ENCODE measurements around the gene CAMSAP2. TPM values are rescaled to one million over a fixed set of nuclear protein-coding genes. Genes with fewer than 3 reads are reported as not detected.
A peak's percentile ranks its signal among the peaks of the same experiment; 100 is the strongest.

The CAMSAP2 gene
- total and polyA plus RNA-seq, 5 experiments from 2014 or later: 0.71 to 10.1 (median 2.0) TPM

- DNase-seq (no peak), ATAC-seq (no peak)
- POLR2A ChIA-PET: no interaction called here
- H3K4me1 Mint-ChIP-seq: peaks cover 7 to 28% (median 24%) of the 10 kb centered on the region in 4 donors
- H3K4me3 Mint-ChIP-seq: no peak overlapping the region
- peak overlapping the region in 1 of 10 donors; percentile 19 for H3K27ac Mint-ChIP-seq
- H3K27me3 Mint-ChIP-seq: peaks cover 7 to 14% (median 12%) of the 10 kb centered on the region in 5 donors
- H3K36me3 Mint-ChIP-seq: no peaks in the 10 kb centered on the region
- H3K9me3 Mint-ChIP-seq: no peaks in the 10 kb centered on the region
These were observed 141.5 kb downstream of the CAMSAP2 start for GRCh38 chr1:200880212-200880611.

- H3K27me3 Mint-ChIP-seq: peaks cover 0 to 5% (median 1%) of the 10 kb centered on the region in 5 donors
- H3K36me3 Mint-ChIP-seq: no peaks in the 10 kb centered on the region
- H3K4me3 Mint-ChIP-seq: no peak overlapping the region
- H3K9me3 Mint-ChIP-seq: no peaks in the 10 kb centered on the region
- no peak for ATAC-seq
- no peak overlapping the region for H3K27ac Mint-ChIP-seq
- DNase-seq: no peak
- peaks cover 6 to 34% (median 19%) of the 10 kb centered on the region in 4 donors for H3K4me1 Mint-ChIP-seq
- POLR2A ChIA-PET: interaction anchor here (0.6 kb wide), 1 partner anchor 20 kb away, joined by 3 read pairs; no protein-coding TSS in a partner anchor
These were observed 144.4 kb downstream of the CAMSAP2 start for GRCh38 chr1:200883118-200883517.

DNA sequence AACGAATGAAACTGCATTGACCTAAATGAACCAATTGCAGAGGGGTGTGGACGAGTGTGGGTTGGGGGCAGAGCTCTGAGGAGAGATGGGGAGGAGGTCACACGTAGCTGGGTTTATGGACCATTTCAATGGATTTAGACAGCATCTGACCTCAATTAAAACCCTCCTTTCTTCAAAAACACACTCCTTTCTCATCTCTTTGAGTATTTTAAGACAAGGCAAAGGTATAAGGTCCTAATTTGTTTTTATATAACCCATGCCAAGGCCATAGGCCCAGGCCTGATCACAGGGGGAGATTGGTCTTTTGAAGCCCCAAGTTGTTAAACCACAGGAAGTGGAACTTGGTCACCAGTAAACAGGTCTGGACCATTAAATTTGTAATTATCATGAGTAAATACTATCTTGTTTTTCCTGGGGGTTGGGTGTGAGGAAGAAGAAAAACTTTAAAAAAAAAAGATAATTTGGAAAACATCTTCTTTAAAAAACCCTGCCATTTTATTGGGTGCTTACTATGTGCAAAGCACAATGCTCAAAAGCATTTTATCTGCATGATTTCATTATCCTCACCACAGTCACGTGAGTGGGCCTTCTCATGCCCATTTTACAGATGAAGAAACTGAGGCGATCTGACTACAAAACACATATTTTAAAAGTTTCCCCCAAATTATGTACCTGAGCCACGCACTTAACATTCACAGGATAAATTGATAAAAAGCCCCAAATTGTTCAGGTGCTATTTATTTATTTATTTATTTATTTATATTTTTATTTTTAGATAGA lies 147.1 kb downstream of the CAMSAP2 start:
- POLR2A ChIA-PET: no interaction called here
- ATAC-seq (no peak), DNase-seq (no peak)
- Mint-ChIP-seq H3K27ac (peak overlapping the region in 6 of 10 donors; percentile 7 to 62 (median 41)), H3K27me3 (peaks cover 0 to 7% (median 1%) of the 10 kb centered on the region in 5 donors), H3K9me3 (no peaks in the 10 kb centered on the region), H3K36me3 (no peaks in the 10 kb centered on the region), H3K4me1 (peaks cover 18 to 55% (median 40%) of the 10 kb centered on the region in 4 donors), H3K4me3 (no peak overlapping the region)

DNA sequence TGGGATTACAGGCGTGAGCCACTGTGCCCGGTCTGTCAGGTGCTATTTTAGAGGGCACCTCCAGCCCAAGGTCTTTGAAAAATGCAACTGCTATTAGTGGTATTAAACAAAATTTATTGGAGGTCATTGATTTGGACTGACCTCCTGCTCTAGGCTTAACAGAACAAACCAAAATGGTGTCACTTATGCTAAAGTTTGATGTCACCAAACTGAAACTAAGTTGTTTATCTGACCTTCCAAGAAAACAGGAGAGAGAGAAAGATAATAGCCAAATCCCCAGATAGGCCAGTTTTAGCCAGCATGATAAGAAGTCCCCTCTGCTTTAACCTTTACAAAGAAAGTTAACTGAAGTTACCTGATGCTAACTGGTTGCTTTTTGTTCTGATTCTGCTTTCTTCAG lies 147.9 kb downstream of the CAMSAP2 start:
- POLR2A ChIA-PET: no interaction called here
- peaks cover 18 to 59% (median 46%) of the 10 kb centered on the region in 4 donors for H3K4me1 Mint-ChIP-seq
- no peak for DNase-seq

DNA sequence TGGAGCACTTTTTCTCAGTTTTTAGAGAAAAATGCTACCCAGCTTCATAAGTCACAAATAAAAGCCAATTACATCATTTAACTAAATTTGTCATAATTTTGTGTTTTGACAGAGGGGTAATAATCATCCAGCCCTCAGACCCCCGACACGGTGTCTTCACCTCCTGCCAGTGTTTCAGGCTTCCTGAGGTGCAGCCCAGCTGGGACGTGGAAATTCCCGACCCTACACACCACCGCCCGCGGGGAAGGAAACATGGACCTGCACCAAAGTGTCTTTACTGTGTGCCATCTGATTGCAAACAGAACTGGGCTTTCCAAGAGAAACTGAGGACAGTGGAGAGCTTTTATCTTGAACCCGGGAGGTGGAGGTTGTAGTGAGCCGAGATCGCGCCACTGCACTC lies 148.3 kb downstream of the CAMSAP2 start:
- ATAC-seq: no peak
- Mint-ChIP-seq H3K9me3 (no peaks in the 10 kb centered on the region), H3K27ac (peak overlapping the region in 6 of 10 donors; percentile 1 to 82 (median 68)), H3K36me3 (no peaks in the 10 kb centered on the region), H3K4me1 (peaks cover 18 to 62% (median 50%) of the 10 kb centered on the region in 4 donors), H3K27me3 (peaks cover 5 to 10% (median 6%) of the 10 kb centered on the region in 5 donors), H3K4me3 (peak overlapping the region in 3 of 10 donors; percentile 19 to 78 (median 39))
- POLR2A ChIA-PET: no interaction called here
- DNase-seq: no peak

More for the DNA sequence above, 147.9 kb downstream of the CAMSAP2 start:
- H3K4me3 Mint-ChIP-seq: no peak overlapping the region
- H3K9me3 Mint-ChIP-seq: no peaks in the 10 kb centered on the region
- H3K36me3 Mint-ChIP-seq: no peaks in the 10 kb centered on the region
- peak overlapping the region in 6 of 10 donors; percentile 1 to 82 (median 68) for H3K27ac Mint-ChIP-seq
- peaks cover 2 to 6% (median 2%) of the 10 kb centered on the region in 5 donors for H3K27me3 Mint-ChIP-seq
- ATAC-seq: no peak

GRCh38 chr1:200887772-200888348 lies 149.2 kb downstream of the CAMSAP2 start:
- ATAC-seq: peak in 1 of 2 donors; percentile 57
- DNase-seq: no peak

GRCh38 chr1:200888349-200888838 lies 149.7 kb downstream of the CAMSAP2 start:
- Mint-ChIP-seq H3K4me1 (peaks cover 18 to 63% (median 54%) of the 10 kb centered on the region in 4 donors), H3K36me3 (no peaks in the 10 kb centered on the region), H3K27ac (peak overlapping the region in 8 of 10 donors; percentile 11 to 82 (median 57)), H3K9me3 (no peaks in the 10 kb centered on the region), H3K4me3 (peak overlapping the region in 9 of 10 donors; percentile 6 to 78 (median 51)), H3K27me3 (peaks cover 8 to 20% (median 18%) of the 10 kb centered on the region in 5 donors)
- ATAC-seq (peak; percentile 84 to 95), DNase-seq (peak in 8 of 10 donors; percentile 28 to 74 (median 54))
- POLR2A ChIA-PET: interaction anchor here (0.6 to 0.9 kb wide), 3 partner anchors 9 to 274 kb away, joined by 3 read pairs; no protein-coding TSS in a partner anchor

More at GRCh38 chr1:200887772-200888348, 149.2 kb downstream of the CAMSAP2 start:
- Mint-ChIP-seq H3K4me3 (peak overlapping the region in 8 of 10 donors; percentile 32 to 78 (median 56)), H3K36me3 (no peaks in the 10 kb centered on the region), H3K9me3 (no peaks in the 10 kb centered on the region), H3K27ac (peak overlapping the region in 9 of 10 donors; percentile 11 to 89 (median 73)), H3K27me3 (peaks cover 8 to 17% (median 14%) of the 10 kb centered on the region in 5 donors), H3K4me1 (peaks cover 18 to 65% (median 54%) of the 10 kb centered on the region in 4 donors)
- POLR2A ChIA-PET: interaction anchor here (0.6 to 0.9 kb wide), 4 partner anchors 10 to 273 kb away, joined by 3 read pairs; no protein-coding TSS in a partner anchor

DNA sequence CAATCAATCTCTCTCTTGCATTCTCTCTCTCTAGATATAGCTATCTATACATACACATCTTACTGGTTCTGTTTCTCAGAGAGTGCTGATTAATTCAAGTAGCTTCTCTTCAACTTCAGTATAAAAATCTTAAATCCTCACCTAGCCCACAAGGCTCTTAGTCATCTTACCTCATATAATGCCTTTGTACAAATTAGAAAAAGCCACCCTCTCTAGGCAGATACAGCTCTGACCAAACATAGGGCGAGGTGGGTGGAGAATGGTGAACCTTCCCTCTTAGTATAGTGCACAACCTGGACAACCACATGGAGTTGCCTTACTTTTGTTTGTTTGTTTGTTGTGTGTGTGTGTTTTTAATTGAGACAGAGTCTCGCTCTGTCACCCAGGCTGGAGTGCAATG lies 150.9 kb downstream of the CAMSAP2 start:
- POLR2A ChIA-PET: no interaction called here
- ATAC-seq (no peak), DNase-seq (no peak)
- no peaks in the 10 kb centered on the region for H3K9me3 Mint-ChIP-seq
- H3K27me3 Mint-ChIP-seq: peaks cover 11 to 31% (median 29%) of the 10 kb centered on the region in 5 donors
- H3K4me1 Mint-ChIP-seq: peaks cover 18 to 63% (median 53%) of the 10 kb centered on the region in 4 donors
- H3K36me3 Mint-ChIP-seq: no peaks in the 10 kb centered on the region
- peak overlapping the region in 9 of 10 donors; percentile 1 to 78 (median 58) for H3K4me3 Mint-ChIP-seq
- peak overlapping the region in 7 of 10 donors; percentile 0 to 82 (median 55) for H3K27ac Mint-ChIP-seq

DNA sequence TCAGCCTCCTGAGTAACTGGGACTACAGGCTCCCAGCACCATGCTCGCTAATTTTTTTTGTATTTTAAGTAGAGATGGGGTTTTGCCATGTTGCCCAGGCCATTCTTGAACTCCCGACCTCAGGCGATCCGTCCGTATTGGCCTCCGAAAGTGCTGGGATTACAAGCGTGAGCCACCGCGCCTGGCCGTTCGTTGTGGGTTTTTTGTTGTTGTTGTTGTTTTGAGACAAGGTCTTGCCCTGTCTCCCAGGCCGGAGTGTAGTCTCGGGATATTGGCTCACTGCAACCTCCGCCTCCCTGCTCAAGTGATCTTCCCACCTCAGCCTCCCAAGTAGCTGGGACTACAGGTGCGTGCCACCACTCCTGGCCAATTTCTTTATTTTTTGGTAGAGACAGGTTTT lies 151.3 kb downstream of the CAMSAP2 start:
- DNase-seq (no peak), ATAC-seq (no peak)
- H3K36me3 Mint-ChIP-seq: no peaks in the 10 kb centered on the region
- POLR2A ChIA-PET: interaction anchor here (1.2 kb wide), 1 partner anchor 13 kb away, joined by 3 read pairs; no protein-coding TSS in a partner anchor
- H3K27me3 Mint-ChIP-seq: peaks cover 11 to 36% (median 33%) of the 10 kb centered on the region in 5 donors
- peak overlapping the region in 4 of 10 donors; percentile 0 to 79 (median 44) for H3K27ac Mint-ChIP-seq
- H3K4me3 Mint-ChIP-seq: peak overlapping the region in 8 of 10 donors; percentile 51 to 80 (median 76)
- H3K9me3 Mint-ChIP-seq: no peaks in the 10 kb centered on the region
- peaks cover 18 to 61% (median 53%) of the 10 kb centered on the region in 4 donors for H3K4me1 Mint-ChIP-seq

DNA sequence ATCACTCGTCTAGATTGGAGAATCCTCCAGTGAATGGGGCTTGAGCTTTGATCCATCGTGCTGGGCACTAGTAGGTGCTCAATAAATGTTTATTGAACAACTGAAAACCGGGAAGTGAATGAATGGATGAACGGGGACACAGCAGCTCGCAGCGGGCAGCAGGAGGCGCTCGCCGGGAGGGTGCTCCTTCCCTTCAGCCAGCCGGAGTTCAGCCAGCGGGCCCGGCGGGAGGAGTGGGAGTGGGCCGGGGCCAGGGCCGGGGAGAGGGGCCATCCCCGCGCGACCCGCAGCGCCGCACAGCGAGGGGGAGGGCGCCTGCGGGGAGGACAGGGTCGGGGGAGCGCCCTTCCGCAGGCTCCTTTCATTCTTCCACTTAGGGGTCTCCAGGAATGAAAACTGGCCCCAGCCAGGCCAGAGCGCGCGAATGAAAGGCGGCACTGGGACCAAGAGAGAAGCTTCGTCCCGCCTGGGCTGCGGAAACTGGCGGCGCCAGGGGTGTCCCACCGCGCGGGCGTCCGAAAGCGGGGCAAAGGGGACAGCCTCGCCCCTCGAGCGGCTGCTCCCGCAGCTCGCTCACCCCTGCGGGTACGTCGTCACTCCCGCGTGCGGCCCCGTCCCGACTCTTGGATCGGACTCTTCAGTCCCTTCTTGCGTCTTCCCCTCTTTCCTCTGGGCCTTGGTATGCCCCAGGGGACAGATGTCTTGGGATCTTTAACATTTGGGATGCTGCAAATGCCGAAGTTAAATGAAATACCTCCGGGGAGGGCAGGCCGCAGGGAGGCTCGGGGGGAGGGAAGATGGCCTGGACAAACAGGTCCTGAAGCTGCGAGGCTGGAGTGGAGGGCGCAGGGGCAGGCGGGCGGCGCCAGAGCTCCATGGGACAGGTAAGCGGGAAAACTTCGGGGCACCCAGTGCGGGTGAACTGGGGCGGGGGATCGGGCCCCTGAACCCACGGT lies 152.4 kb downstream of the CAMSAP2 start:
- Mint-ChIP-seq H3K9me3 (no peaks in the 10 kb centered on the region), H3K27me3 (peaks cover 11 to 38% (median 33%) of the 10 kb centered on the region in 5 donors), H3K27ac (peak overlapping the region in 5 of 10 donors; percentile 12 to 33 (median 27)), H3K4me3 (peak overlapping the region; percentile 52 to 84 (median 75)), H3K4me1 (peaks cover 18 to 54% (median 50%) of the 10 kb centered on the region in 4 donors), H3K36me3 (no peaks in the 10 kb centered on the region)
- POLR2A ChIA-PET: interaction anchor here (1.2 kb wide), 1 partner anchor 14 kb away, joined by 3 read pairs; no protein-coding TSS in a partner anchor
- DNase-seq (peak in 1 of 10 donors; percentile 22), ATAC-seq (peak in 1 of 2 donors; percentile 52)

- DNase-seq: no peak
- H3K27me3 Mint-ChIP-seq: peaks cover 11 to 38% (median 33%) of the 10 kb centered on the region in 5 donors
- no peak for ATAC-seq
- peak overlapping the region in 1 of 10 donors; percentile 11 for H3K27ac Mint-ChIP-seq
- H3K4me1 Mint-ChIP-seq: peaks cover 18 to 51% (median 48%) of the 10 kb centered on the region in 4 donors
- POLR2A ChIA-PET: no interaction called here
- peak overlapping the region; percentile 52 to 84 (median 74) for H3K4me3 Mint-ChIP-seq
- H3K9me3 Mint-ChIP-seq: no peaks in the 10 kb centered on the region
- no peaks in the 10 kb centered on the region for H3K36me3 Mint-ChIP-seq
These were observed 153.1 kb downstream of the CAMSAP2 start for GRCh38 chr1:200891774-200892157.
